Inferior parietal cortex (tissue), 1 donor: ENCODE results near the gene PEX11A.

Source experiments
- DNase-seq: peaks from one replicate; pipeline ENCODE4 v3.0.0-alpha.2; 2016; ENCODE audit errors: extremely low spot score

Gene PEX11A

GRCh38 chr15:89654847-89655805, 35.4 kb downstream of the PEX11A start, which contains the start of gene KIF7:
Gene KIF7, minus strand, starts transcription at chr15:89655467. Its CDS starts 2,537 bp downstream, at chr15:89652930.
- DNase-seq, result no peak

GRCh38 chr15:89654301-89654761, 36.2 kb downstream of the PEX11A start:
- no peak for DNase-seq

- no peak for DNase-seq
Observed at GRCh38 chr15:89653578-89653977, 37.0 kb downstream of the PEX11A start.

GRCh38 chr15:89652666-89653065, 37.9 kb downstream of the PEX11A start:
- DNase-seq, result no peak

- DNase-seq, result no peak
Observed at GRCh38 chr15:89652131-89652530, 38.4 kb downstream of the PEX11A start.

GRCh38 chr15:89649716-89650115, 40.8 kb downstream of the PEX11A start:
- DNase-seq, result no peak

GRCh38 chr15:89649013-89649625, 41.4 kb downstream of the PEX11A start:
- no peak for DNase-seq

GRCh38 chr15:89648106-89649012, 42.2 kb downstream of the PEX11A start:
- DNase-seq, result no peak

- peak; percentile 43 for DNase-seq
Observed at GRCh38 chr15:89647191-89647851, 43.2 kb downstream of the PEX11A start.

GRCh38 chr15:89646416-89647141, 44.0 kb downstream of the PEX11A start:
- DNase-seq, result no peak

GRCh38 chr15:89645680-89646079, 44.9 kb downstream of the PEX11A start:
- no peak for DNase-seq

GRCh38 chr15:89642106-89642505, 48.4 kb downstream of the PEX11A start:
- DNase-seq, result no peak

- DNase-seq, result no peak
Observed at GRCh38 chr15:89641053-89641452, 49.5 kb downstream of the PEX11A start.

- DNase-seq, result no peak
Observed at GRCh38 chr15:89640245-89640644, 50.3 kb downstream of the PEX11A start.

- no peak for DNase-seq
Observed at GRCh38 chr15:89633585-89633984, 57.0 kb downstream of the PEX11A start.

GRCh38 chr15:89632563-89633430, 57.8 kb downstream of the PEX11A start:
- DNase-seq, result no peak

- DNase-seq, result no peak
Observed at GRCh38 chr15:89631902-89632264, 58.7 kb downstream of the PEX11A start.
